HG03196 (cell line): ENCODE results near the gene C17orf114.

Source experiments
- ATAC-seq: cut with Tn5 transposase; IDR thresholded peaks from one replicate; pipeline ENCODE4 v1.9.1; 2021; ENCODE audit not compliant: unreplicated experiment

C17orf114 gene

GRCh38 chr17:4788159-4788806 lies 13.8 kb downstream of the C17orf114 start:
- ATAC-seq = no peak

GRCh38 chr17:4786516-4786915 lies 15.6 kb downstream of the C17orf114 start:
- ATAC-seq = no peak

DNA sequence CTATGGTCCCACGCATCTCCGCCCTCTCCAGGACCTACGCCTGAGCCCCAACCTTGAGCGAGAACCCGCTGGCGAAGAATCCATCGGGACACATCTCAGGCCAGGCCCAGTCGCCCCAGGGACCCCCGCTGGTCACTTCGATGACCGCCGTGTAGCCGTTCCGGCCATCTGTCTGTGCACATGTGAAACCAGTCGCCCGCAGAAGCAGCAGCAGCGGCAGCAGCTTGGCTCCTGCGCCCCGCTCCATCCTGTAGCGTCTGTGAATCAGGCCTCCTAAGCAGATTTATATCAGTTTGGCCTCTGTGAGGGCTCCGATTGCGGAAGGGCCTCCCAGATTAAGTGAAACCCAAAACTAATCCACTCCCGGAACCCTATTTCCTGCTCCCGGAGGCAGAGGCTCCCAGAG lies 16.0 kb downstream of the C17orf114 start, which contains the start of gene VMO1:
TSS of gene VMO1 (minus strand) at position 259 of the 406 bp plus-strand sequence. CDS start at position 247, 12 bp downstream.
- no peak for ATAC-seq

DNA sequence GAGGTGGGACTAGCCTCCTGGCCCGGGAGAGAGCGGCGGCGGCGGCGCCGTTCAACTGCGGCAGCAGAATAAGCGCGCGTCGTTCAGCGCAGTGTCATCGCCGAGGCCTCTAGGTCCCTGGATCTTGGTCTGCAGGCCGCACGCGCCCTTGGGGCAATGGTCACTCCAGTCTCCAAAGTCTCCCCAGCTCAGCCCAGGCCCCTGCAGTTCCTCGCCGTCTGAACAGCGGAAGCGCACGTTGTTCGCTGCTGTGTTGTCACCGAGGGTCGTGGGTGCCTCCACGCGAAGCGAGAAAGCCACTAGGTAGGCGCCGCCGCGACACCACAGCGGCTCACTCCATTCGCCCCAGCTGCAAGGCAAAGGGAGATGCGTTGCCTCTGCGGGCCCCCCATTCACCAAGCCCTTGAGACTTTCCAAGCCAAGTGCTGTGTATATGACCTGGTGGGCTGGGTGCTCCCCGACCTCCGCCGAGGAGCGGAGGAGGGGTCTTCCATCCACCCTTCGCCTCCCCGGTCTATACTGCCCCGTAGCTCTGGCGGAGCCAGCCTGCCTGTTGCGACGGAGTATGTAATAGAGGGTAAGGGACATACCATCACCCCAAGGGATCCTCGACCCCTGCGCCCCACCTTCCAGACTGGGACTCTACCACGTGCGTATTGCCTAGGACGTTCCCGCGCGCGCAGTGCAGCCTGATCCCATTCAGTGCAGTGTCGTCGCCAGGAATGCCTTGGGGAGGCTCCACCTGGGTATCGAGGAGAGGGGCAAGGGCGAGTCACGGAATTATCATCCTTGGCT lies 16.6 kb downstream of the C17orf114 start:
- ATAC-seq = no peak

- no peak for ATAC-seq
These were observed 19.5 kb downstream of the C17orf114 start for GRCh38 chr17:4782652-4783051.

- ATAC-seq = no peak
These were observed 21.7 kb downstream of the C17orf114 start for GRCh38 chr17:4780325-4780955.

DNA sequence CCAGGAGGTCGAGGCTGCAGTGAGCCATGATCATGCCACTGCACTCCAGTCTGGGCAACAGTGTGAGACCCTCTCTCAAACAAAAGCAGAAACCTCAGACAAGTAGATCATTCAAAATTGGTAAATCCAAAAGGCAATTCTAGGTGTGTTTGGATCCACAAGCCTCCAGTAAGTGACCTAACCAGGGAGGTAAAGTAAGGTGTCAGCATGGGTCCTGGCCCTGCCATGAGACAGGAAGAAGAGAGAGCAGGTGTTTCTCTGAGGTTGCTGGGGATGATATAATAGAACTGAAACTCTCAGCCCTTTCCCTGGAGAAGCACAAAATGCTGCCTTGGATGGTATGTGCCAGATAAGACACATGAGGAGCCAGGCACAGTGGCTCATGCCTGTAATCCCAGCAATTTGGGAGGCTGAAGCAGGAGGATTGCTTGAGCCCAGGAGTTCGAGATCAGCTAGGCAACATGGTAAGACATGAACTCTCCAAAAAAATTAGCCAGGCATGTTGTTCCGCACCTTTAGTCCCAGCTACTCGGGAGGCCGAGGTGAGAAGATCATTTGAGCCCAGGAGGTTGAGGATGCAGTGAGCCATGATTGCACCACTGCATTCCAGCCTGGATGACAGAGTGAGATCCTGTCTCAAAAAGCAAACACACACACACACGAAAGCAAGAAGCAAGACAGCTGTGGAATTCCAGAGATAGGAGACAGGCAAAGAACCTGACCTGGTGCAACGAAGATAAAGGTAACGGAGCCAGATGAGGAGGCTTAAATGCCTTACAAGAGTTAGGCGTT lies 24.0 kb downstream of the C17orf114 start:
- ATAC-seq = no peak

DNA sequence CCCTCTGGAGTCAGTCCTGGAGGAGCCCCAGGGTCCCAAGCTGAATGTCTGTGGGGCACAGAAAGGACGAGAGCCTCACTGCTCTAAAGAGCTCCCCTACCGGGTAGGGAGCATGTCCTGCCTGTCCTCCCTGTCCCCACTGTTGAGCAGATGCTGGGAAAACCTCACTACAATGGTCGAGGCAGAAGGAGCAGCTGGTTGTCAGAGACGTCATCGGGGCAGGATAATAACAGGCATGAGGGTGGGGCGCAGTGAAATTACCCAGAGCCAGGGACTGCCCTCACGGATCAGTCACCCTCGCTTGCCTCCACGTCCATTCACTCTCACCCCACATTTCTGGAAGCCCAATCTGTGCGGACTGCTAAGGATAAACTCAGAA lies 29.9 kb downstream of the C17orf114 start:
- no peak for ATAC-seq

GRCh38 chr17:4771519-4772234 lies 30.5 kb downstream of the C17orf114 start, which contains the start of gene TM4SF5:
Gene TM4SF5, plus strand, starts transcription at chr17:4771886. Its CDS starts 37 bp downstream, at chr17:4771923.
- ATAC-seq = no peak

GRCh38 chr17:4769628-4770027 lies 32.5 kb downstream of the C17orf114 start:
- no peak for ATAC-seq

- ATAC-seq = no peak
These were observed 33.8 kb downstream of the C17orf114 start for GRCh38 chr17:4768298-4768697.

DNA sequence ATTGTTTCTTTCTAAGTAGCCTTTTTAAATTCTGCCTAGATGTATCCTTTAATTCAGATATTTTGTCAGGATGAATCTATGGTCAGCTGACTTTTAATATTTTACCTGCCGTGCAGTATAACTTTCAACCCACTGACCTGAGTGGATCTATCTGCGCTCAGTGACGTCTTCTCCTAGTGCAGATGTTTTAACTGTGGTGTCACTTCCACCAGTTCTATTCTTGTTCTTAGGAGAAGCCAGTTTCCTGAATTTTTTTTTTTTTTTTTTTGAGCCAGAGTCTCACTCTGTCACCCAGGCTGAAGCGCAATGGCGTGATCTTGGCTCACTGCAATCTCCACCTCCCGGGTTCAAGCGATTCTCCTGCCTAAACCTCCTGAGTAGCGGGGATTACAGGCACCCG lies 35.4 kb downstream of the C17orf114 start:
- ATAC-seq = no peak

- ATAC-seq = no peak
These were observed 35.9 kb downstream of the C17orf114 start for GRCh38 chr17:4766201-4766600.

DNA sequence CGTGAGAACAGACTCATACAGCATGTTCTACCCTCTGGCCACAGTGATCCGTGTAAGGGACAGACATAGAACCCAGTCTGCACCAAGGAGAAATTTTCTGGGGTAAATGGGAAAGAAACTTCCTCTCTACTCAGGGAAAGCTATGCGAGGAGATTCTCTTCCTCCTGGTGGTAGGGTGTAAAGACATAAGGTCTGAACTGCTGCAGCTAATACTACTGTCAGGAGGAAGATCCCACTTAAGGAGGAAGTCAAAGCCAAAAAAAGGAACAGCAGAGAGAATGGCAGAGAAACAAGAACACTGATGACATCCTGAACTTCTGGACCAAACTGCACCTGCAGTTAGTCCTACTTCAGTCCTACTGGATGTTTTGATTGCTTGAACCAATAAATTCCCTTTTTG lies 37.5 kb downstream of the C17orf114 start:
- ATAC-seq = no peak

DNA sequence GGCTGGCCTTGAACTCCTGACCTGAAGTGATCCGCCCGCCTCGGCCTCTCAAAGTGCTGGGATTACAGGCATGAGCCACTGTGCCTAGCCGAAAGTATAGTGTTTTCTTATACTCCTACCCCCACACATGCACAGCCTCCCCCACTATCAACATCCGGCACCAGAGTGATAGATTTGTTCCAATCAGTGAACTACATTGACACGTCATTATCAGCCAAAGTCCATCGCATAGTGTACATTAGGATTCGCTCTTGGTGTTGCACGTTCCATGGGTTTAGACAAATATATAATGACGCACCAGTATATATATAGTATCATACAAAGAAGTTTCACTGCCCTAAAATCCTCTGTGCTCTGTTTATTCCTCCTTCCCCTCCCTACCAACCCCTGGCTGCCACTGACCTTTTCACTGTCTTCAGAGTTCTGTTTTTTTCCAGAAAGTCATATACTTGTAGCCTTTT lies 42.3 kb downstream of the C17orf114 start:
- ATAC-seq = no peak

DNA sequence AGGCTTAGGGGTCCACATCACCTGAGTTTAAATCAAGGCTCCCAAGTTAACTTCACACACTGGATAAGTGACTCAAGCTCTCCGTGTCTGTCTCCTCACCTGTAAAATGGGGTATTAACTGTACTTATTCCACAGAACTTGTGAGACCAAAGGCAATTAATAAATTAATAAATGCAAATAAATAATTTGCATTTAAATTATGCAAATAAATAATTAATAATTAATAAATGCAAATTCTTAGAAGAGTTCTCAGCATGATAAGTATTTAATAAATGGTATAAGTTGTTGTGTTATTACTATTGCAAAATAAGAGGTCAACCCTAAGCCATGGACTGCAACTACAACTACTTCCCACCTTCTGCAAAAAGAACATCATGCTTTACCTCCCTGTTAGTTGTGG lies 48.7 kb downstream of the C17orf114 start:
- ATAC-seq = no peak

- no peak for ATAC-seq
These were observed 50.2 kb downstream of the C17orf114 start for GRCh38 chr17:4751932-4752331.
